Stimulated activated CD4-positive, alpha-beta T cell treated with anti-CD3 and anti-CD28 coated beads, Interleukin-4, amount 100 ng/mL, for 4 hours (primary cell): ENCODE results near the gene SLC12A6.
"Not testable (repeated sequence)": the region's sequence is repeated elsewhere in the genome, so short reads cannot be mapped to it uniquely, and the experiment has no call there.

ENCODE experiments used
- DNase-seq, 2 experiments: peaks; one replicate each; pipeline ENCODE4 v3.0.0-alpha.2; 2020

Gene SLC12A6

DNA sequence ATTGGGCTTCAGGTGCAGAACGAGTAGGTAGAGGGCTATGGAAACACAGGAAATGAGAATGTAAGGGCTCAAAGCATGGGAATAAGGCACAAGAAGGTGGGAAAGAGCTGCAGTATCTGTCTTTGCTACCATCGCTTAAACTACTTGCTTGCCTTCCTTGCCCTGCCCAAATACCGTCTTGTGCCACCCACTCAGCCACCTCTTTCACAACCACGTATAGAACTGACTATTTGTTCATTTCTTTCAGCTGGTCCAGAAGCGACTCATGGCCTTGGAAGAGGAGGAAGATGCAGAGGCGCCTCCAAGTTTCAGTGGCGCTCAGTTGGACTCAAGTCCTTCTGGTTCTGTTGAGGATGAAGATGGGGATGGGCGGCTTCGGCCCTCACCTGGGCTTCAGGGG, 17.7 kb upstream of the SLC12A6 start:
- no peak for DNase-seq

DNA sequence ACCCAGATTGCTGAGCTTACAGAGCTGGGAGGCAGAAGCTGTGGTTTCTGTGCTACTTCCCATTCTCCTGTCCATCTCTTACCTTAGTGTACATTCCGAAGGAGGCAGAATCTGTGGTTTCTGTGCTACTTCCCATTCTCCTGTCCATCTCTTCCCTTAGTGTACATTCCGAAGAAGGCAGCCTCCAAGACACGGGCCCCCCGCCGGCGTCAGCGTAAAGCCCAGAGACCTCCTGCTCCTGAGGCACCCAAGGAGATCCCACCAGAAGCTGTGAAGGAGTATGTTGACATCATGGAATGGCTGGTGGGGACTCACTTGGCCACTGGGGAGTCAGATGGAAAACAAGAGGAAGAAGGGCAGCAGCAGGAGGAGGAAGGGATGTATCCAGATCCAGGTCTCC, 16.7 kb upstream of the SLC12A6 start:
- no peak for DNase-seq

DNA sequence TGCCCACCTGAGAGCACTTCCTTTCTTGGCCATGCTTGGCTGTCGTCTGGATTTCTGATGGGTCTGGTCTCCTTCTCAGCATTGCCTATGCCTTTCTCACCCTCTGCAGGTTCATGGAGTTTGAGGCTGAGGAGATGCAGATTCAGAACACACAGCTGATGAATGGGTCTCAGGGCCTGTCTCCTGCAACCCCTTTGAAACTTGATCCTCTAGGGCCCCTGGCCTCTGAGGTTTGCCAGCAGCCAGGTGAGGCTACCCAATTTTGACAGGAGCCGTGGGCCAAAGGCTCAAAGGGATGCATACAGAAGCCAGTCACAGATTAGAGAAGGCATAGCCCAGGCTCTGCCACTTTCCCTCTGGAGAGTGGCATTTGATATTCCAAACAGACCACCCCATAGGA, 16.0 kb upstream of the SLC12A6 start:
- no peak for DNase-seq

DNA sequence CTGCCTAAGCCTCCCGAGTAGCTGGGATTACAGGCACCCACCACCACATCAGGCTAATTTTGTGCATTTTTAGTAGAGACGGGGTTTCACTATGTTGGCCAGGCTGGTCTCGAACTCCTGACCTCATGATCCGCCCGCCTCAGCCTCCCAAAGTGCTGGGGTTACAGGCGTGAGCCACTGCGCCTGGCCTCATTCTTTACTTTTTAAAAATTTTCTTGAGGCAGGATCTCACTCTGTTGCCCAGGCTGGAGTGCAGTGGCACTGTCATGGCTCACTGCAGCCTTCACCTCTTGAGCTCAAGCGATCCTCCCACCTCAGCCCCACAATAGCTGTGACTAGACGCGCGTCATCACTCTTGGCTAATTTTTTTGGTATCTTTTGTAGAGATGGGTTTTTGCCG, 15.4 kb upstream of the SLC12A6 start:
- not testable (repeated sequence) for DNase-seq

DNA sequence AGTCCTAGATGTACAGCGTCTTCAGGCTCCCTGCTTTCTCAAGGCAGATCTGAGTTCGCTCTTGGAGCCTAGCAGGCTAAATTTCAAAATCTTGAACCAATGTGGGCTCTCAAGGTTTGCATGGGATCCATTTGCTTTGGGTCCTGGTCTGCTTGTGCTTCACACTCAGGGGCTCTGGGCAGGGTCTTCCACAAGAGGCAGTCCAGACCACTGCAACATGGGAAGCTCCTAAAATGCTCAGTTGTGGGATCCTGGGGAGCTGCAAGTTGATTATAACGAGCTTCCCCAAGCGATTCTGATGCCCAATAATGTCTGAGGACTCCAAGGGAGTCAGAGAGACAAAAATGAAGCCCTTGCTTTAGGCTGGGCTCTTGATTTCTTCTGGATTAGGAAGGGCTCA, 12.2 kb upstream of the SLC12A6 start:
- no peak for DNase-seq

DNA sequence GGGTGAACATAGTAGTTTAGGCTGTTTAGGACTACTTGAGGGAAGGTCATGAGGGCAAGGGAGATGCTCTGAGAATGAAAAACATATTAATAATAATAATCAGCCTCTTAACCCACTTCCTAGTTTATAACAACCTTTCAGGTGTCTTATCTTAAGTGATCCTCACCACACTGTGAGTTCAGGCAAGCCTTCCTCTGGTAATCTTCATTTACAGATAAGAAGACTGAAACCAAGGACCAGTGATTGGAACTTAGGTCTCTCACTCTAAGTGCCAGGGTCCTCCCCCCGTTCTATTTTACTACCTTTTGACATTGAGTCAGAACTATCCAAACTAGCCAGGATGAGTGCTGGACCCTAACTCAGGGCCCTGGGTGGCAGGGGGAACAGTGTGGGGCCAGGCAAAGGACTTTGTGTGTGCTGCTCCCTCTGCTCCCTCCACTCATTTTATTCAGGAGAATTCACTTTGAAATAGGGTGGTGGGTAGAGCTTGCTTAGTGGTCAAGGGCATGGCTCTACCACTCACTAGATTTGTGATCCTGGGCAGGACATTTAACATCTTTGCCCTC, 11.2 kb upstream of the SLC12A6 start:
- no peak for DNase-seq

DNA sequence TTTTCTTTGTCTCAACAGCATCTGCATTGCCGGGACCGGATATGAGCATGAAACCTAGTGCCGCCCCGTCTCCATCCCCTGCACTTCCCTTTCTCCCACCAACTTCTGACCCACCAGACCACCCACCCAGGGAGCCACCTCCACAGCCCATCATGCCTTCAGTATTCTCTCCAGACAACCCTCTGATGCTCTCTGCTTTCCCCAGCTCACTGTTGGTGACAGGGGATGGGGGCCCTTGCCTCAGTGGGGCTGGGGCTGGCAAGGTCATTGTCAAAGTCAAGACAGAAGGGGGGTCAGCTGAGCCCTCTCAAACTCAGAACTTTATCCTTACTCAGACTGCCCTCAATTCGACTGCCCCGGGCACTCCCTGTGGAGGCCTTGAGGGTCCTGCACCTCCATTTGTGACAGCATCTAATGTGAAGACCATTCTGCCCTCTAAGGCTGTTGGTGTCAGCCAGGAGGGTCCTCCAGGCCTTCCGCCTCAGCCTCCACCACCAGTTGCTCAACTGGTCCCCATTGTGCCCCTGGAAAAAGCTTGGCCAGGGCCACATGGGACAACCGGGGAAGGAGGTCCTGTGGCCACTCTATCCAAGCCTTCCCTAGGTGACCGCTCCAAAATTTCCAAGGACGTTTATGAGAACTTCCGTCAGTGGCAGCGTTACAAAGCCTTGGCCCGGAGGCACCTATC, 10.5 kb upstream of the SLC12A6 start:
- DNase-seq: no peak

DNA sequence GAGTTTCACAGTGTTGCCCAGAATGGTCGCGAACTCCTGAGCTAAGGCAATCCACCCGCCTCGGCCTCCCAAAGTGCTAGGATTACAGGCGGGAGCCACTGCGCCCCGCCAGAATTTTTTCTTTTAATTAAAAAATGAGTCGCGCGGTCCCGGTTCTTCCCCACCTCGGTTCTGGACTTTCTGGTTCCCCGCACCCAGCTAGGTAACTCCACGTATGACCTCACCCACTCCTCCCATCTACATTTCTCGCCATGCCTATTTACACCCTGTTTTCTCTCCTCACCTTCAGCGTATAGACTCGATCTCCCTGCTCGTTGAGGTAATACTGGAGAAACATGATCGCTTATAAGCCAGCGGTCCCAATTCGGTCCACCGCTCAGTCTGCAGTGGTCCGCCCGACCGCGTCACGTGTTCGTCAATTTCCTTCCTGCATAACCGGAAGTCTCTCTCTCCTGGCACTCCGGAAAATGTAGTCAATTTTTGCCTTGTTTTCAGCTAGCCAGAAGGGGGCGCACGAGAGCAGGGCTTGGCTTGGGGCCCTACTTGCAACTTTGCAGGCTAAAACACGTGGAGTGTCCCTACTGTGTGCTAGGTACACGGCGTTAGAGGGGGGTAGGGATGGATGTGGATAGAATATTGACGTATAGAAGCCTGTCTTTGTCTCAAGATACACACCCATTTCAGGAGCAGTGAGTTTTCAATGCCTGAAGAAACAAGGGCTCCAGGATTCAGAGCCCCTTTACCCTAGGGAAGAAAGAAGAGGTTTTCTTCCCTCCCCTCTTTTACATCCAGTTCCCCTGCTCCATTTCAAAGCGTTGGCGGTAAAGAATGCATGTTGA, 5.4 kb upstream of the SLC12A6 start, which contains the start of the genes NOP10 and NUTM1:
Gene NOP10, minus strand, starts transcription at position 400 of the 839 bp plus-strand sequence. Its CDS starts 63 bp downstream, at position 337.
Gene NUTM1, plus strand, starts transcription at position 579 of the 839 bp plus-strand sequence. CDS start 382 bp downstream, outside the sequence.
- peak; percentile 89 to 95 for DNase-seq

DNA sequence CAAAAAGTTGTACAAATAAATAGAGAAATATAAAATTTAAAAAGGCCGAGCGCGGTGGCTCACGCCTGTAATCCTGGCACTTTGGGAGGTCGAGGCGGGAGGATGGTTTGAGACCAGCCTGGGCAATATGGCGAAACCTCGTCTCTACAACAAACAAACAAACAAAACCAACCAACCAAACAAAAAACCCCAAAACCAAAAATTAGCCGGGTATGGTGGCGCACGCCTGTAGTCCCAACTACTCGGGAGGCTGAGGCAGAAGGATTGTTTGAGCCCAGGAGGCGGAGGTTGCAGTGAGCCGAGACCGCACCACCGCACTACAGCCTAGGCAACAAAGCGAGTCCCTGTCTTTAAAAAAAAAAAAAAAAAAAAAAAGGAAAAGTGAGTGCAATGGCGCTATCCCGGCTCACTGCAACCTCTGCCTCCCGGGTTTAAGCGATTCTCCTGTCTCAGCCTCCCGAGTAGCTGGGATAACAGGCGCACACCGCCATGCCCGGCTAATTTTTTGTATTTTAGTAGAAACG, 4.7 kb upstream of the SLC12A6 start:
- DNase-seq: not testable (repeated sequence)

DNA sequence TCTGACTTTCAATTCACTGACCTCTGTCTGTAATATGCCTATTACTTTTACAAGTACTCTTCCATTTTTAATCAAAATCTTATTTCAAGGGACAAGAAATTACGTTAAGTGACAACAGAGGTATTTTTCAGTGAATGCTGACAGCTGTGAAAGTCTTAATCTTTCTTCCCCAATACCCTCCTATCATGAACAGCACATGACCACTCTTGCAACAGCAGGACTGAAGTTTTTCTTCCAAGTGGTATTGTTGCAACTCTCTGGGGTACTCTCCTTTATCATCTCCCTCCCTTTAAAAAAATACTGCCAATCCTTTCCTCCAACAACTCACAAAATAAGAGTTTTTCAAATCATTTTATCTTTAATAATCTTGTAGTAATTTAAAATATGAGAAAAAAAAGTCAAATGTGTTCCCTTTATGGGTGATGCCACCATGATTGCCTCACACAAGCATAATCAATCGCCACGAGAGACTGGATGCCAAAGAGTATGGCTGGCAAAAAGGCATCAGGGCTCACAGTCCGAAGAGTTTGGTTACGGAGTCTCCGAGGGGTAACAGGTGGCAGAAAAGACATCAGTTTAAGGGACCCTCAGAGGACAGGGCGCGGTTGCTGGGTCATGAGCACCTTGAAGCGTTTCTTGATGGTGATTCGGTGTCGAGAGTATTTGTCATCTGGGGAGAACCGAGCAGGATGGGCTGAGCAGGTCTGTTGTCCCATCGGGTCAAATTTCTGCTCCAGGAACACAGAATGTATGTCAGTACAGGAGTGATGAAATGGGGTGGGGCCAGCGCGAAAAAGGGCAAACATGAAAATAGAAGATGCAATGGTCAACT, 4.0 kb upstream of the SLC12A6 start:
- DNase-seq: no peak

DNA sequence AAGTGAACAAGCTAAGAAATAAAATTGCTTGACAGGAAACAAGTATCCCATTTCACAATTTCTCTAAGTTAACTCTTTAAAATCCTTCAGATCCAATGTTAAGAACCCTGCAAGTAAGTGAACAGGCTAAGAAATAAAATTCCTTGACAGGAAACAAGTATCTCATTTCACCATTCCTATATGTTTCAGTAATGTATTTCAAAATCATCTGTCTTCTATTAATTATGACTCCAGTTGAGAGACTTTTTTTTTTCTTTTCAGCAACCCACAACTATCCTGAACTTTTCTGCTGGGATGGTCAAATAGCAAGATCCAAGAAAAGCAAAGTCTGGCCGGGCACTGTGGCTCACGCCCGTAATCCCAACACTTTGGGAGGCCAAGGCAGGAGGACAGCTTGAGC, 2.4 kb upstream of the SLC12A6 start:
- DNase-seq: no peak

DNA sequence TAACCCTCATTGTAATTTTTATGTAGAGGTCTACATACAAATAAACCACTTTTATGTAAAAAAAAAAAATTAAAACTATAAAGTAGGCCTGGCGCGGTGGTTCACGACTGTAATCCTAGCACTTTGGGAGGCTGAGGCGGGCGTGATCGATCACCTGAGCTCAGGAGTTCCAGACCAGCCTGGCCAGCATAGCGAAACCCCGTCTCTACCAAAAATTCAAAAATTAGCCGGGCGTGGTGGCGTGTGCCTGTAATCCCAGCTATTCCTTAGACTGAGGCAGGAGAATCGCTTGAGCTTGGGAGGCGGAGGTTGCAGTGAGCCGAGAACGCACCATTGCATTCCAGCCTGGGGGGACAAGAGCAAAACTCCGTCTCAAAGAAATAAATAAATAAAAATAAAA, 766 bp upstream of the SLC12A6 start:
- DNase-seq: no peak

DNA sequence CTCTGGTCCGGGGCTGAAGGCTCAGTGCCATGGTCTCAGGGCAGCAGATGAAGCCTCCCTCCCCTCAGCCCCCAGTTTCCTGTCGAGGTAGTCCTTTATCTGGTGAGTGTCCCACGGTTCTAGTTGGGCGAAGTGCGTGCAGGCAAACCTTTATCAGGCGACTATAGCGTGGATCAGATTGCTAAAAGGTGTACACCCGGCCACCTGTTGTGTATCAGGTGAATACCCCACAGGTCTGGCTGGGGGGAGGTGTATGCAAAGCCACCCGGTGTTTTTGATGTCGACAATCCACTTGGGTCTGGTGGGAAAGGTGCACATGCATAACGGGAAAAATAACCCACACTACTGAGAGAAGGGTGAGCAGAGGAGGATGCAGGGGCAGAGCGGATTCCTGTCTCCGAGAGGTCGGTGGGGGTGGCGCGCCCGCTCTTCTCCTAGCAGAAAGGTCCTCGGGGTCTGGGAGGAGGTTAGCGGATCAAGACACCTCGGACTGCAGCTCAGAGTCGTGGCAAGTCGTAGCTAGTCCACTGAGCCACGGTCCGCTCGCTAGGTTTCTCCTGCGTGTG, 507 bp downstream of the SLC12A6 start:
- DNase-seq: peak; percentile 14 to 16

DNA sequence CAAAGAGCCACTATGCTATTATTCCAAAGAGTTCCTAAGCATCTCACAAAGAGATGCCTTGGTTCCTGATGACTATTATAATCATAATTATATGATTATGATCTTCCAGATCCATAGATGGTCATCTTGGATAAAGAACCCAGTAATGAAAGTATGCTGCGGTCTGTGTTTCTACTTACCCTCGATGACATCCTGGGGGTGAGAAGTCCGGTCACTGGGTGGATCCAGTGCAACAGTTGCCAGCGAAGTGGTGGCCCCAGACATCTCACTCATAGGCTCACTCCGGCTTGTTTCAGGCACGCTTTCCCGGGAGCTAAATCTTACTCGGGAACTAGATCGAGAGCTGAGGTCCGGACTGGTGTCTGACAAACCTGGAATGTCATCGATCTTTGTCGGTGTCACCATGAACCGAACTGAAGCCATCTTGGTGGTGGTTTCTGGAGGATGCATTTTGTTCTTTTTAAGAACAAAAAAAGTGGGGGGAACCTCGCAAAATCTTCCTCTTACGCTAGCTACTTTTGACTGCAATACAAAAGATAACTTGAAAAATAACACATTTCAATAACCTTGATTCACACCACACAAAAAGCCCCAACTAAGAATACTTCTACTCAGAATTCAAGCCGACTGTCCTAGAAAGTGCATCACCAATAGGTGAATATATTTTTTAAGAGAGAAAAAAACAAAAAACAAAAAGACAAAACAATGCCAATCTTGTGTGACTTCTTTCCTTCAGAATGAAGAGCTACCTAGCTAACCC, 1.2 kb downstream of the SLC12A6 start:
- DNase-seq: no peak

DNA sequence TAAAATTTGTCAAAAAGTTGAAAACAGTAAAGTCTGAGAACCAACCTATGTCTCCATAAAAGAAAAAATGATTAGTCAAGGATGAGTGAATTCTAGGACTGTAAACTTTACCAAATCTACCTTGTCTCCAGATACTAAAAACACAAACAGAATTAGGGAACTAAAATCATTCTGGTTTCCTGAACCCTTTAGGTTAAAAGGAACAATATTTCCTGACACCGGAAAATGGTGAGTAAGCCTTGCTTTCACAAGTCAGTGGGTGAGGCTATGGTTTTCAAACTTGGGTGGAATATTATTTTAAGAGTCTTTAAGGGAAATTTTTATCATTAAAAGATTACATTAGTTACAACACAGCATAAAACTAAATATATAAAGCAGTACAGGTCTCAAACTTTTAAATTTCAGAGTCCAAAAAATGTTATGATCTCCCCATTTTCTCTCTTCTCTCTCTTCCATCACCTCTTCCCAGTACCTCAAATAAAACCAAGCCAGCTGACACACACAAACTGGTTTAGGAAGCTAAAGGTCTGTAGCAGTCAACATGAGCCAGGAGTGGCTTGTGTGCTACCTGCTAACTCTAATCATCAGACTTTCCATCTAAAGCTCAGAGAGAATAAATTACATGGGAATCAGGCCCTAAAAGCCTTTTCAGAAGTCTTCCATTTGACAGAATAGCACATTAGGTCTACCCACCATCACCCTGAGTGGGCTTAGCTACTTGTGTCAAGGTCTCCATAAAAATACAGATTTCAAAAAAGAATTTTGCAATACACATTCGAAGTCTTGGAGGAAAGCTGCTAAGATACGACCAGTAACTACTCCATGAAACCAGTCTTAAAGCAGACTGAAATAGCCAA, 2.2 kb downstream of the SLC12A6 start:
- DNase-seq: no peak

DNA sequence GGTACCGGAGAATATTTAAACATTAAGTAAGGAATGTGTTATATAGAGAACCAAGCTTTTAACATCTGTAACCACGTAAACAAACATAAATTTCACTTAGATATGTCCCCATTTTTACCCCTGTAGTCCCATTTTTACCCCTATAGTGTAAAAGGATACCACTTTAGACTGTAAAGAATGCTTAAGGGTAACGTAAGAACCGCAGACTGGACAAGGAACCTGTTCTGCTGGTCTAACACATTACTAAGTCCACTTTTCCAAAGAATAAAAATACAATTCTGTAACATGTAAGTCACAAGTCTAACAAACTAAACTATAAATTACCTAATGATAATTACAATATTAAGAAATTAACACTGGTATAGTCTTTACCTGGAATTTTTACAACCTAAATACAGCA, 2.9 kb downstream of the SLC12A6 start:
- no peak for DNase-seq

DNA sequence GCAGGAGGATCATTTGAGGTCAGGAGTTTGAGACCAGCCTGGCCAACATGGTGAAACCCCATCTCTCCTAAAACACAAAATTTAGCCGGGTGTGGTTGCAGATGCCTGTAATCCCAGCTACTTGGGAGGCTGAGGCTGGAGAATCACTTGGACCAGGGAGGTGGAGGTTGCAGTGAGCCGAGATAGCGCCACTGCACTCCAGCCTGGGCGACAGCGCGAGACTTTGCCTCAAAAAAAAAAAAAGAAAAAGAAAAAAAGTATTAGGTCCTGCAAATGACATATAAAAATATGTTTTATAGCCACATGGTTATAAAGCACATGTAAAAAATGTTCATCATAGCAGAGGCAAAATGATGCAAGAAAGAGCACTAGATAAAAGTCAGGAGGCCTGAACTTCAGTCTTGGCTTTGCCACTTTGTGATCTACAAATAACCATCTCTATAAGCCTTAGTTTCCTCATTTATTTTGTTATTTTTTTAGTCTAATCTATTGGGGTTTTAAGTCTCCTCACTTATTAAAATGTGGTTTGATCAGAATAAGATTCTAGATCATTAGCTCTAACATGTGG, 4.9 kb downstream of the SLC12A6 start:
- DNase-seq: no peak

DNA sequence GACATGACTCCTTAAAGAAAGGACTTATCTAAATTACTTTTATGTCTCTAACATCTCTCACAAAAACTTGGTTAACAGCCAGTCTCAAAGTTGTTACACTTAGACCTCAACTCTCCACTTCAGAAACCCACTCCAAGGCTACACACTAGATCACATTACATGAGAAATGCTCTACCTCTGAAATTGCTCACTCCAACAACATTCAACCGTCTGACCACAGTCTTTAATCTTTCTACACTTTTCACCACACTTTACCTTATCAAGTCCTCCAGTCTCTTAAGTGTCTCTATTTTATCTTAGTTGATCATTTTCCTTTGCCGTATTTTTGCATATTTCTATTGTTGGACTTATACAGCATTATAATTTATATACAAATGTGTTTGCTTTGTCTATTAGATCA, 5.8 kb downstream of the SLC12A6 start:
- DNase-seq: no peak

DNA sequence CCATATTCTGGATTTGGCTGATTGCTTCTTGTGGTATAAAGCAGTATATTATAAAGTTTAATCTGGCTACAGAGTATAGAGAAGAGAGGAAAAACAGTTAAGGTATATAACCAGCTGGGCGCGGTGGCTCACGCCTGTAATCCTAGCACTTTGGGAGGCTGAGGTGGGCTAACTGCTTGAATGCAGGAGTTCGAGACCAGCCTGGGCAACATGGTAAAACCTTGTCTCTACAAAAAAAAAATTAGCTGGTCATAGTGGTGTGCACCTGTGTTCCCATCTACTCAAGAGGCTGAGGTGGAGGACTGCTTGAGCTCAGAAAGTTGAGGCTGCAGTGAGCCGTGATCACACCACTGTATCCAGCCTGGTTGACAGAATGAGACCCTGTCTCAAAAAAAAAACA, 7.3 kb downstream of the SLC12A6 start:
- DNase-seq: no peak

DNA sequence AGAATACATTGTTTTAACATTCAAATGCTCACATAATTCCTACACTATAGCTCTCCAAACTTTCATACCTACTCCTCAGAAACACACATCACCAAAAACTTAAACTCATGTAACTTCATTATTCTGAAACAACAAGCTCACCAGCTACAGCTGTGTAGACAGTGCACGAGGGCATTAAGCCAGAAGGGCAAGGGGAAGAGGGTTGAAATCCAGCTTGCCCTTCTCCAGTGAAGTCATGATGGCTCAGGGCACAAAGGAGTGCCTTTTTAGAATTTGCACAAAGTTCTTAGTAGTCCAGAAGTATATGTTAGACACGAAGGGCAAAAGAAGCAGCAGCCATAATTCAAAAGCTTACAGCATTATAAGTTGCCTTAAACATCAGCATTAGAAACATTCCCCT, 8.6 kb downstream of the SLC12A6 start:
- no peak for DNase-seq
